Tibial artery (tissue), 4 donors: ENCODE results near the gene PYURF.

Experiments used
- DNase-seq, 2 donors: peaks; one replicate each; pipeline ENCODE4 v3.0.0-alpha.2; 2019
- H3K27ac ChIP-seq, 2 donors: fragments of 200-600 bp; sonication (generic) in 1 of 2; 1 replicate in 1 of 2; 2 replicates in 1 of 2; pipeline ENCODE4 v1.5.1; 2018 to 2019; ENCODE audit warnings: mild to moderate bottlenecking in 1 of 2
- H3K27me3 ChIP-seq, 2 donors: fragments of 200-600 bp; sonication (generic) in 1 of 2; one replicate each; pipeline versions ENCODE4 v1.5.1 to v1.6.0; 2016 to 2019
- H3K36me3 ChIP-seq, 3 donors: fragments of 200-600 bp; sonication (generic) in 2 of 3; one replicate each; pipeline ENCODE4 v1.5.1; 2016 to 2019; ENCODE audit warnings: mild to moderate bottlenecking in 2 of 3
- H3K4me1 ChIP-seq, 4 donors: fragments of 200-600 bp; sonication (generic) in 2 of 4; 1 replicate in 3 of 4; 2 replicates in 1 of 4; pipeline ENCODE4 v1.5.1; 2016 to 2019
- H3K4me3 ChIP-seq, 2 donors: fragments of 200-600 bp; sonication (generic) in 1 of 2; 1 replicate in 1 of 2; 2 replicates in 1 of 2; pipeline ENCODE4 v1.5.1; 2018 to 2019; ENCODE audit warnings: mild to moderate bottlenecking in 2 of 2
- H3K9me3 ChIP-seq, 3 donors: fragments of 200-600 bp; sonication (generic) in 1 of 3; one replicate each; pipeline ENCODE4 v1.5.1; 2016 to 2019
- intact Hi-C: fragments of 100-400 bp; cut with DNase I; formaldehyde crosslinking; loops from one replicate; pipeline ENCODE4 v1.15.0; 2023; ENCODE audit warnings: low total_unique reads
- TF ChIP-seq, protein P1 (sequence below), 2 experiments: fragments of 200-600 bp in 1 of 2; fragments of 450-650 bp in 1 of 2; IDR thresholded peaks; one replicate each; pipeline ENCODE4 v1.5.1; 2017 to 2019; ENCODE audit warnings: antibody characterized with exemption in 2 of 2, mild to moderate bottlenecking in 1 of 2, moderate library complexity in 1 of 2

Gene PYURF

DNA sequence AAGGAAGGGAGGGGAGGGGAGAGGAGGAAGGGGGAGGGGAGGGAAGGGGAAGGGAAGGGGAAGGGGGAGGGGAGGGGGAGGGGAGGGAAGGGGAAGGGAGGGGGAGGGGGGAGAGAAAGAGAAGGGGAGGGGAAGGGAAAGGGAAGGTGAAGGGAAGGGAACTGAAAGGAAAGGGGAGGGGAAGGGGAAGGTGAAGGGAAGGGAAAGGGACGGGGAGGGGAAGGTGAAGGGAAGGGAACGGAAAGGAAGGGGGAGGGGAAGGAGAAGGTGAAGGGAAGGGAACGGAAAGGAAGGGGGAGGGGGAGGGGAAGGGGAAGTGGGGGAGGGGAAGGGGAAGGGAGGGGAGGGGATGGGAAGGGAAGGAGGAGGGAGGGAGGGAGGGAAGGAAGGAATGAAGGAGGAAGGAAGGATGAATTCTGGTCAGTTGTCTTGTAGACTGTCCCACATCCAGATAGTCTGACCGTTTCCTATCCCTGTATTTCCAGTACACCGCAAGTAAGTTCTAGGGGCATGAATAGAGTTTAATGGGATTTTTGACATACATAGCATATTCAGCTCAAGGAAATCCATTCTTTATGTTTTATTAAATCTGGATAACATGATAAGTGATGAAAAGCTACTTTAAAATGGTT lies 46.2 kb downstream of the PYURF start:
- TF ChIP-seq, protein P1, sequence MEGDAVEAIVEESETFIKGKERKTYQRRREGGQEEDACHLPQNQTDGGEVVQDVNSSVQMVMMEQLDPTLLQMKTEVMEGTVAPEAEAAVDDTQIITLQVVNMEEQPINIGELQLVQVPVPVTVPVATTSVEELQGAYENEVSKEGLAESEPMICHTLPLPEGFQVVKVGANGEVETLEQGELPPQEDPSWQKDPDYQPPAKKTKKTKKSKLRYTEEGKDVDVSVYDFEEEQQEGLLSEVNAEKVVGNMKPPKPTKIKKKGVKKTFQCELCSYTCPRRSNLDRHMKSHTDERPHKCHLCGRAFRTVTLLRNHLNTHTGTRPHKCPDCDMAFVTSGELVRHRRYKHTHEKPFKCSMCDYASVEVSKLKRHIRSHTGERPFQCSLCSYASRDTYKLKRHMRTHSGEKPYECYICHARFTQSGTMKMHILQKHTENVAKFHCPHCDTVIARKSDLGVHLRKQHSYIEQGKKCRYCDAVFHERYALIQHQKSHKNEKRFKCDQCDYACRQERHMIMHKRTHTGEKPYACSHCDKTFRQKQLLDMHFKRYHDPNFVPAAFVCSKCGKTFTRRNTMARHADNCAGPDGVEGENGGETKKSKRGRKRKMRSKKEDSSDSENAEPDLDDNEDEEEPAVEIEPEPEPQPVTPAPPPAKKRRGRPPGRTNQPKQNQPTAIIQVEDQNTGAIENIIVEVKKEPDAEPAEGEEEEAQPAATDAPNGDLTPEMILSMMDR (IDR thresholded peaks at IDR 0.05), result no peak

More for the DNA sequence above, 46.2 kb downstream of the PYURF start:
- no peak overlapping the region for H3K27ac ChIP-seq
- H3K4me1 ChIP-seq, result no peaks in the 10 kb centered on the region
- intact Hi-C loops, result no loop called here
- H3K9me3 ChIP-seq, result no peaks in the 10 kb centered on the region
- no peaks in the 10 kb centered on the region for H3K27me3 ChIP-seq
- peaks cover 0 to 26% (median 7%) of the 10 kb centered on the region in 3 donors for H3K36me3 ChIP-seq
- no peak for DNase-seq
- H3K4me3 ChIP-seq, result no peak overlapping the region
